ENCODE results near the gene TRMU.

The TRMU gene

DNA sequence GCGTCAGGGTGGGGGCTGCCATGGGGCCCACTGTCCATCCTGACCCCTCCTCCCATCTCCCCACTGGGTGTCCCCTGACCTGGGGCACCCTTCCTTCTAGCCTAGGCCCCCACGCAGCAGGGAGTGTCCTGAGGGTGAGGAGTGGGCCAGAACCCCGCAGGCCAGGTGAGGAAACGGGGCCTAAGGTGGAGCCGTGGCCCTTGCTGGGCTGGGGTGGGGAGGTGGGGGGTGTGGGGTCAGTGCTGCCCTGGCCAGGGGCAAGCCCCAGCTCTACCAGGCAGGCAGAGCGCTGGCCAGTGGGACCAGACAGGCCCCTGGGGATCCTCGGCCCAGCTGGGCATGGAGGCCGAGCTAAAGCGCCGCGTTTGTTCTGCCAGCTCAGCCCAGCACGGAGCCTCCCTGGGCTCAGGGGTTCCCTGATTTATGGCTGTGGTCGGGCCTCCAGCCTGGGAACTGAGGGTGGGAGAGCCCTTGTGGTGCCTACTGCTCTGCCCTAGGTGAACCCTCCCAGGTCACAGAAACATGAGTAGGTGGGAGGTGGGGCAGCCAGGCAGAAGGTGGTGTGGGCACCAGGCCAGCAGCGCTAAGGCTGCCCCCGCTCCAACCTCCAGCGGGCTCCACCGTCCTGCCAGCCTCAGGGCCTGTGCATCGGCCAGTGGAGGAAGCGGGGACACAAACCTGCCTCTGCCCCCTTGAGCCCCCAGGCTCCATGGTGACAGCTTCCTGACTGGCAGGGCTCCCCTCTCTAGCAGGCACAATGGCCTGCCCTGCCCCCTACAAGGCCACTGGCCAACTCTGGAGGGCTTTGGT, 22.4 kb downstream of the TRMU start:
- no peak for DNase-seq

DNA sequence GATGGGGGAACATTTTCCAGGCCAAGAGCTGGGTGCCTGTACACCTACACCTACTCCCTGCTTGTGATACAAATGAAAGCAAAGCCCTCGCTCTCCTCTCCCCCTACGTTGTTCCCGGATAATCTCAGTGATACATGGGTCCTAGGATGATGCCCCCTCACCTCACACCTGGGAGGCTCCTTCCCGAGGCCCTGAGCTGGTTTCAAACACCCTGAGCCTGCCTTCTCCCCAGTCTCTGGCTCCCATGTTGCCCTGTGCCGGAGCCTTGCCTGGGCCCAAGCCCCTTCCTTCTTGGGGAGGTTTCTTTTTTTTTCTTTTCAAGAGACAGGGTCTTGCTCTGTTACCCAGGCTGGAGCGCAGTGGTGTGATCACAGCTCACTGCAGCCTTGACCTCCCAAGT, 23.3 kb downstream of the TRMU start:
- no peak for DNase-seq

DNA sequence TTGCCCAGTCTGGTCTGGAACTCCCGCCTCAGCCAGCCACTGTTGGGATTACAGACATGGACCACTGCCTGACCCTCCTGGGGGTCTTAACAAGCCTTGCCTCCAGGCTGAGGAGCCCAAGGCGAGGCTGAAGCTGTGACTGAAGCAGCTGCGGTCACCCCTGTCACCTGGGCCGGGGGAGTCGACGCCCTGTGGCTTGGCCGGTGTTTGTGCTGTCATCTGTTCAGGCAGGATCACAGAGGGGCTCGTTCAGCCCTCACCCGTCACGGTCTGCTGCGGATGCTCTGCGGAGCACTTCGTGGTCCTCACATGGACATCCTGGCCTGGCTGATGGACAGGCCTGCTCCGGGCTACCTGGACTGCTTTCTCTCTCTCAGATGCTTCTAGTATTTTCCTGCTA, 23.8 kb downstream of the TRMU start:
- no peak for DNase-seq

DNA sequence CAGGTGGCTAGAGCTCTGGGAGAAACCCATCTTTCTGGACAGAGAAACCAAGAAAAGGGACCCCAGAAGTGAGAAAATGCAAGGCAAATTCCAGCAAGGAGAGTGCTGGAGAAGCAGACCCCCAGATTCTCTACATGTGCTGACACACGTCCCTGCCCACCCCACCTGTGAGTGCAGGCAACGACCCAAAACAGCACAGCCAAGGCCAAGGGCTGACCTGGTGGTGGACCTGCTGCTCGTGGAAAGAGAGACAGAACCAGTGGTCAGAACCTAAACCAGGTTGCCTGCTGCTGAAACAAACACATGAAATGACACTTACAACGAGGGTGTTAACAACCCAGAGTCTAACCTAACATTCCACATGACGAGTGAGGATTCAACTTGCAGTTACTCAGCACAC, 24.6 kb downstream of the TRMU start:
- DNase-seq: no peak

DNA sequence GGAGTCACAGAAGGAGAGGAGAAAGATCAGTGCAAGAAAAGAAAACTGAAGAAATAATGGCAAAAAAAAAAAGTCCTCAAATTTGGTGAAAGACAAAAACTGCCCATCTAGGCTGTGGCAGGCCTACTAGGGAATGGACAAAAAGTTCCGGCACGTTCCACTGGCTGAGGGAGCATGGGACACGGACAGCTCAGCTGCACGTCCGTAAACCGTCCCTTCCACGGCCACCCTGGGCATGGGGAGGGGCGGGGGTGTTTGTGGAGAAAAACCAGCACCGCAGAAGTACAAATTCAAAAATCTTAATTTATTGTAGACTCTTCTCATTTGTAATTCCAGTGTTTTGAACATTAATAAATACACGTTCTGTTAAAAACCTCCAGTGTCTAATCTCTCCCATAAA, 25.4 kb downstream of the TRMU start:
- no peak for DNase-seq

DNA sequence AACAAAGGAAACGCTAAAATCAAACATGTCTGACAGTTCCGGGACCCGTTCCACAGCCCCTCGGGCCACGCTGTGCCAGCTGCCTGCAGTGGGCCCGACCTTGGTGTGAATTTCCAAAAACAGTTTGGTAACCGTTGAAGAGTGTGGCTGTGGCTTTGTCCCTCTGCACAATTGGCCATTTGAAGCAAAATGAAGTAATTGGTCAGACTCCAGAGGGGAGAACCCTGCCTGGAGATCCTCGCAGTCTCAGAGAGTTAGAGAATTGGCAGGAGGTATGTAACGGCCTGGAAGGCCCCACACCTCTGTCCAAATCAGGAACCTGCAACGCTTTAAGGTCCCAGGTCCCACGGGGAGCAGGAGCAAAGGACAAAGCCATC, 26.3 kb downstream of the TRMU start:
- no peak for DNase-seq

DNA sequence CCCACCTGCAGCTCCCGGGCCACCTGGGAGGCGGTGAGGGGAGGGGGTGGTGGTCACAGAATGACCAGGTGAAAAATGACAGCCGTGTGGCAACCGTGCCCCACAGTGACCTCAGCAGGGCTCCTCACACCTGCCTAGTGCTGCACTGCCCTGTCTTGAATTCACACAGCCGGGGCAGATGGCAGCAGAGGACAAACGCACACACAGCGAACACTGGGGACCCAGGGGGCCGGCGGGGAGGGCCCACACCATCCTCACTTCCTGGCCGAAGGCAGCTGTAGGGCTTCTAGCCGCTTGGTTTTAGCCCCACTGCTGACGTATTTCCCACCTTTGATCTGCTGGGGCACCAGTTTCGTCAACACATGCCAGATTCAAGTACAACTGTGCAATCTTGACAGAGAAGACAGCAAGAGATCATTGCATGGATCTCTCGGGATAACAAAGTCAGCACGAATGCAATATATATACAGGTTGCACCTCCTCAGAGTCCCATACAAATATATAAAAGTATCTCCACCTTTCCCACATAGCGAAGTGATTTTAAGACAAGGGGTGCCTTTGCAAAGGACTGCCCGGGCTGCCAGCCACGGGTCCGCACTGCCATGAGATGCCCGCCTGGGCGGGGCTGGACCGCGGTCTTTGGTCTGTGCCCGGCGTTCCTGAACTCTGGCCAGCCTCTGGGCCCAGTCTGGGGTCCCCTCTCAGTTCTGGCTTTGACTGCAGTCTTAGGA, 26.9 kb downstream of the TRMU start:
- no peak for DNase-seq

DNA sequence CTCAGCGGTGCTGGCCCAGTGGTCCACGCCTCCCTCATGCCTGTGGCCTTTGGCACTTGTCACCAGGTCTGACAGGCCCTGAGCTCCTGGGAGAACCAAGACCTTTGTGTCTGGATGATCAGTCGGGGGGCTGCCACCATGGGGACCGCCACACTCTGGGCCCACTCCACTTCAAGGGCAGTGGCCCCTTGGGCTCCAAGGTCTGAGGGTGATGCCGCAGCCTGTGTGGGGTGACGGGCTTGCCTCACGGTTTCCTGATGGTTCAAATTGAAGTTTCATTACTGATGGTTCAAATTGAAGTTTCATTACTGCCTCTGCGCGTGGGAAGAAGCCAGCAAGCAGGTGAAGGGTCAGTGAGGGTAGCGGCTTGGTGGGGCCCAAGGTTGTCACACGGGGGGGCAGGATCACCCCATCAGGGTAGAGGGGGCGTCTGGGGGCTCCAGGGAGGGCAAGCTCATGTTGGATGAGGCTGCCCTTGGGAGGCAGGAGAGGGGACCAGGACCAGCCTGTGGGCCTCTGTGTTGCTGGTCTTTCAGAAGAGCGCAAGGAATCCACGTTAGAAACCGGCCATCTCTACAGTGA, 27.5 kb downstream of the TRMU start:
- DNase-seq: no peak

DNA sequence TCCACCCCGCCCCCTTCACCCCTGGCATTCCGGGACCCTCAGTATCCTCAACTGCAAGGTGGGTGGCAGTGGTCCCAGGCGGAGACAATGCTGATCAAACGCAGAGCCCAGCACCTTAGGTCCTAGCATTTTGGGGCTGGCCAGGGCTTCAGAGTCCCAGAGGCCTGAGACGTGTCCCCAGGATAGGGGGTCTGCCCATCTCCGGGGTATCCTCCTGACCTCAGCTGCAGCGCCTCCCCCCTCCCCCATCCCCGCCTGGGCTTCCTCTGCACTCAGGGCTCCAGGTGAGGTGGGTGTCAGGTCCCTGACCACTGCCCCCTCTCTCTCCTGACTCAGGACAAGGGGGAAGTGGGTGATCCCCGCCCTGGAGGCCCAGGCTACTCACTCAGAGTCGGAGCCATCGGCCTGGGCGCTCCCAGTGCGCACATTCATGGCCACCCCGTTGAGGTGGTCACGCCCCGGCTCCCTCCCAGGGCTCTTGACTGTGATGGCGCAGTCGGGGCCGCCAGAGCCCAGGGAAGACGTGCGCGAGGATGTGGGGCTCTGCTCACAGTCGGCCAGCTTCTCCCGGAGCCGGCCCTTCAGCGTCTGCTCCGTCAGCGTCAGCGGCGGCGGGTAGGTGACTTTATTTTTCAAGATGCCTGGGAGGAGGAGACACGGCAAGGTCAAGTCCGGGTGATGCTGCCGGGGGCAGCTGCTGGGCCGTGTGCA, 28.3 kb downstream of the TRMU start:
- no peak for DNase-seq

DNA sequence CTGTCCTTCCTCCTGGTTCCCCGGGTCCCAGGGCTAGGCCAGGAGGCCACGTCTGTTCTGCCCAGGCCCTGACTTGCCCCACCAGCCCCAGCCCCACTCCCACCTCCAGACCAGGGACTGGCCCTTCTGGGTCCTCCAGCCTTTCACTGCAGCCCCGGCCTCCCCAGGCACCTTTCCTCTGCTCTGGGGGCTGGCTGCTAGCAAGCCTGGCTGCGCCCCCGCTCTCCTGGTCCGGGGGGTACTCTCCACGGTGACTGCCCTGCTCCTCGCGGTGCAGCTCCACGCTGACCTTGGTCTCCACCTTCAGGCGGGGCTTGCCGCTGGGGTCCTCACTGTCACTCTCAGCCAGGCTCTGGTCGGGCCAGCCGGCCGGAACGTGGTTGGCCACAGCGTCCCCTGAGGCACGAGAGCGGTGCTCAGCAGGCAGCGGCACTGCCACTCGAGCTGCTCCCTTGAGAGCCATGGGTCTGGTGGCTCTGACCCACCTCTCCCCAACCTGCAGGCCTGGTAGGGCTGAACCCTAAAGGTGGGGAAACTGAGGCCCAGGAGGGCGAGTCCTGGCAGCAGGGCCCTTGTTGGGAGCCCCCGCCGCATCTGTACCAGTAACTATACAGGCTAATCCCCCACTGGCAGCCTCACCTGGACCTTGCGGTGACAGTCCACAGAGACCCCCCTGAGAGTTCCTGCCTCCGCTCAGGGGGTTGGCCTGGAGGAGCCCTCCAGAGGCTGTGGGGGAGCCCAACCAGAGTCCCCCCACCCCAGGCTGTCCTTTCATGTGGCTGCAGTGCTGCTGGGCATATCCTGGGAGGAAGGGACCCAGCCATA, 29.0 kb downstream of the TRMU start:
- no peak for DNase-seq

DNA sequence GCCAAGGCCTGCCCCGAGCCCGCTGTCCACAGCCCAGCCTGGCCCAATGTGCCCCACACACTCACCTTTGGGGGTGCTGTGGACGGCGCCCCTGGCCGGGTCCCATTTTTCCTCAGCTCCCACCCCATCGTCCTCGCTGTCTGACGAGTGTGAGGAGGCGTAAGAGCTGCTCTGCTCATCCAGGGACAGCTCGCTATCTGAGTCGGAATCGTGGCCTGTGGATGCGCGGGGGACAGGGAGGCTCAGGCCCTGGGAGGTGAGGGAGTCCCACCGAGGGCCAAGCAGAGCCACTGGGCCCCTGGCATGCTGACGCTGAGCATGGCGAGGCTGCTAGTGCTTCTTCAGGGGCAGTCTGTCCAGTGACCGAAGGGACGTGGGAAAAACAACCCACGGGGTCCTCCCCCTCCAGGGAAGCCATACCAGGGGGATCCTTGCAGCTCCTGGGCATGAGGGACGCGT, 29.7 kb downstream of the TRMU start:
- DNase-seq: no peak

DNA sequence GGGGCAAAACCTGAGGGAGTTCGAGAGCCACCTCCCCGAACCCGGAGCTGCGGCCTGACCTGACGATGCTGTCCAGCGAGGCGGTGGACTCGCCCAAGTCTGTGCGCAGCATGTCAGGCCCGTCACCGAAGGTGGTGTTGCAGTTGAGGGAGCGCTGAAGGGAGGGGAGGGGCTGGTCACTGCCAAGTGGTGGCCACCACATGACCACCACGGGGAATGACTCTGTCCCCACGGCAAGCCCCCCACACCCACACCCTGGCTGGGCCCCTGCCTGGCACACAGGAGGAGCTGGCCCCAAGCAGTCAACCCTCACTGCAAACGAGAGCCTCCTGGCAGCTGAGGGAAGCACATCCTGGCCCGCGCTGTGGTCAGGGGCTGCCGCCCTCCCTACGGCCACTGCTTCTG, 30.8 kb downstream of the TRMU start:
- DNase-seq: no peak

DNA sequence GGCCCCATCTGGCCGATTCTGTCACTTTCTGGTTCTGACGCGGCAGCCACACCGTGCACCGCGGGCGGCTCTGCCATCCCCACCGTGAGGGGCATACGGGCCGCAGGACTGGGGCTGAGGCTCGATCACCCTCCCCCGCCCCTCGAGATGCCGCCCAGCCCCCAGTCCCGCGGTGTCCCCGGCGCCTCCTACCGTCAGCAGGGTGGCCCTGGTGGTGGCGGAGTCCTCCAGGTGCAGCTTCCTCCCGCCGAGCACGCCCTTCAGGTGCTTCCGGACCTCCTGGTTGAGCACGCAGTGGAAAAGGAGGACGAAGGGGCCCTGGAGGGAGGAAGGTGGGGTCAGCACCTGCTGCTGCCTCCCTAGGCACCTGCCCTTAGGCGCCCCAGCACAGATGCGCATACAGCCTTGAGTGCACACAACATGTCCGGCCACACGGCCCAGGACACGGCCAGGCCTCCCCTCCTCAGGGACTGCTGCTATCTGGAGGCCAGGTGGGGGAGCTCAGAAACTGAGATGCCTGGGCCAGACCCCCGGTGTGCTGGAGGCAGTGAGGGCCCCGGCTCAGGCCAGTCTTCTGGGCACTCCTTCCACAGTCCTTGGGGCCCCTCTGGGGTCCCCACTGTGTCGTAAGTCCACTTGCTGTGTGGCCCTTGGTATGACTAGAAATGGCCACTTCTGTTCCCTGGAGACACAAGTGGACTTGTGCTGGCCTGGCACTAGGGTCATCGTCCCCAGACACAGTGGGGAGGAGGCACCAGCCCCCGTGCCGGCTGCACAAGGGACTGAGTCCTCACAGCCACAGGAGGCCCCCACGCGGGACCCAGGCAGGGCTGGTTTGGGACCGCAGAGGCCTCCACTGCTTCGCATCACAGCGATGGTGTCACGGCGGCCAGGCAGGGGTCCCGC, 31.5 kb downstream of the TRMU start:
- DNase-seq: no peak

DNA sequence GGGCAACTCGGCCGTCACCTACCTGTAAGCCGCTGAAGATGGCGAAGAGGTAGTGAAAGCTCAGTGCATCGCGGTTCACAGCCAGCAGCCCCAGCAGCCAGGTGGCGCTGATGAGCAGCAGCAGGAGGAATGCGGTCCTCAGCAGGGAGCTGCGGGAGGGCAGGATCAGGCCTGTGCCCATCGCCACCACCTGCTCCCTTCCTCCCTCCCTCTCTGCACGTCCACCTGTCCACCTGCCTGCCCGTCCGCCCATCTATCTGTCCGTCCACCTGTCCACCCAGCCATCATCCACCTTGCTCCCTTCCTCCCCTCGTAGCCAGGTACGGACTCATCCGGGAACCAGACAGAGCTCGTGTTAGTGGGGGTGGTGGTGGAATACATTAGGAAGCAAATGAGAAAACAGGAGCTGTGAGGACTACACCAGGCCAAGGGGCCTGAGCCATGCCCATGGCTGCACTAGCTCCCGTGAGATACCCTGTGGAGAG, 32.2 kb downstream of the TRMU start:
- peak; percentile 60 for DNase-seq

DNA sequence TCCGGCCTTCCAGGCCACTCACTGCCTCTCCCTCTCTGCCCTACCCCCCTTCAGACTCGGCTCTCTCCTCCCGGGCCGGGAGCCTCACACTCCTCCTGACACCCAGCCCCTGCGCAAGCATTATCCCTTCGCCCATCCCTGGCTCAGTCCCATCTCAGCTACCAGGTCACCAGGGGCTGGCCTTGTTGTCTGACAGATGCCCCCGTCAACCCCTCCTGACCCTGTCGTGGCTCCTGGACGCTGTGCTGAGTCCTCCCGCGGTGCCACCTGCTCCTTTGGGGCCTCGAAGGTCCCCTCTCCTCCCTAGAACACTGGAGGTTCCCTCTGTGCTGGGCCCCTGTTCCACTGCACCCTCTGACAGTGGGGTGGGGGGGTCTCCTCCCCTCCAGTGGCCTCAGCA, 32.9 kb downstream of the TRMU start:
- DNase-seq: no peak

DNA sequence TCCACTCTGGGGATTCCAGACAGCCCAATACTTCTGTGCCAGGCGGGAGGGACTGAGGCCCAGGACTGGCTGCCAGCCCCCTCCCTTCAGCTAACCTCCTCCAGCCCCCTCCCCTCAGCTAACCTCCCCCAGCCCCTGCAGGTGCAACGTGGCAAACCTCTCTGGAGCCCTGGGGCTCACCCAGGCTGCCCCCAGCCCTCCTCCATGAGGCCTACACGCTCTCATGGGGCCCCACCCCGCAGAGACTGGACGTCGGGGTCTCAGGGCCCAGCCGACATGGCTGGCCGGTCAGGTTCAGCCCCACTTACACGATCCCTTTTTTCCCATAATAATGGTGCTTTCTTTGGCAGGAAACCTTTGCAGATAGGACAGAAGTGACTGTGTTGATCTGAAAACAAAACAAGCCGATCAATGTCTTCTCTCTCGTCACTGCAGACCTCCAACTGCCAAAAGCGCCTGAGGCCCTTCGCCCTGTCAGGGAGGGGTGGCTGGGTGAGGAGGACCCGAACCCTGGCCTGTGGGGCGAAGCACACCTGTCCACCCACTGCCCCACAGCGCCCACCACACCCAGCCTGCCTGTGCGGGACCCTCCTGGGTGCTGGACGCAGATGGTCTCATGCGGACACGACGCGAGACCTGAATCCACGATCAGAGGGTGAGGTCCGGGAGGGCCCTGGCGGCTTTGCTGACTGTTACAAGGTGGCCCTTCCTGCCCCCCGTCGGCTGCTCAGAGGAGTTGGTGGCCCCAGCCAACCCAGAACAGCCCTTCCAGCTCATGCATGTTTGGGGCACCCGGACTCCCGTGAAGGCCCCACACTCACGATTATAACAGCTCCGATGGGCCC, 33.6 kb downstream of the TRMU start:
- DNase-seq: no peak

DNA sequence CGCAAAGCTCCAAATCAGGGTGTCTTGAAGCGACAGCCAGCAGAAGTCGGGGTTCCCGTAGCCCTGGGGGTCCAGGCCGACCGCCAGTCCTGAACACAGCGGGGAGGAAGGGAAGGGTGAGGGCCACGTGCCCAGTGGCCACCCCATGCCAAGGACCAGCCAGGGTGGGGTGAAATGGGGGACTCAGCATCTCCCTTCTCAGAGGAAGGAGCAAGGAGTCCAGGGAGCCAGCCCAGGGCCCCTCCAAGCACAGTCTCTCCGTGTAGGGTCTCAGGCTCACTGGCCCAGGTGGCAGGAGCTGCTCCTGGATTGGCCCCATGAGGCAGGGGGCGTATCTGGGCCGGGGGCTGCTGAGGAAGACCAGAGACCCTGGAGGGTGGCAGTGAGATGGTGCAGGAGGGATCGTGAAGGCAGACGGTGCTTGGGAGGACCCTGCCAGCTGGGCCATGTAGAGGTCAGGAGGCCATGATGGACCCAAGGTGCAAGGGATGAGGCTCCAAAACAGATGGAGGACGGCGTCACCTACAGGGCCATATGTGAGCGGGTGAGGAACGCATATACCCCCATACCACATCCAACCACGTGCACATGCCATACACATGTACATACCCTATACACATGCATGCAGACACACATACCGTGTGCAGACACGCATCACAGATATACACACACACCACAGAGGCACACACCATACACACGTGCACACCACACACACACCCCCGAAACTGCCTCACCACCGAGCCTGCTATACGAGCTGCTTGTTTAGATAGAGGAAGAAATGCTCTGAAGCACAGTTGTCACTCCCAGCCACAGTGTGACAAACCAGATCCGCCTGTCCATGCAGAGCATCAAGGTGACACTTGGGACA, 34.4 kb downstream of the TRMU start:
- no peak for DNase-seq

DNA sequence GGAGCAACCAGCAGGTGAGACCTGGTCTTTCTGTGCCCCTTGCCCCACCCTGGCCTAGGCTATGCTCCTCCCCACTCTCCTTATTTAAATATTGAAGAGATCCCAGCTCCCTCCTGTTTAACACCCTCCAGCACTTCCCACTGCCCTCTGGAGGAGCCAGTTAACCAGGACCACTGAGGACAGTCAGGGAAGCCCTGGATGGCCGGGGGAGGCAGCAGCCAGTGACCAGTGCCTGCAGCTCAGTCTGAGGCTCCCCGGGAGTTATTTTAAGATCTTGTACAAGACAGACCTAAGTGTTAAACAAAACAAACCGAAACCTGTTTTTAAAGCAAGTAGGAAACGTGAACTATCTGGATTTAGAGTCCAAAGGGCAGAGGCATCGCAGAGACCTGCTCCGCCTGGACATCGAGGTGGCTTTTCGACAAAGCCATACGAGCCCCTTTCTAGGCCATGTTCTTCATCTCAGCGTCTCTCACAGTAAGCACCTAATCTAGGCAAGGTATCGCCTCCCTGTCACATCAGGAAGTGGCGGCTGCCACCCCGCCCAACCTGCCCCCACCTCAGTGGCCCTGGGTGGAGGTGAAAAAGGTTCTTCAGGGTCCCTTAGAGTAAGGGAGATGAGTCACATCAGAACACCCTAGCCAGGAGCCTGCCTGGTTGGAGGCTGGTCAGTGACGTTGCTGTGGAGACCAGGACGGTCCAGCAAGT, 35.2 kb downstream of the TRMU start:
- no peak for DNase-seq
